BLaER1 treated with 17β-estradiol and CSF1 and Interleukin-3, amounts not matched to agents 10 nM and 100 nM (cell line): ENCODE measurements around the gene ARSG.

ENCODE experiments used
- H3K27ac ChIP-seq, 11 experiments: shearing (Covaris generic); formaldehyde crosslinking; 2 replicates each; pipeline ENCODE4 v1.8.1; 2022
- H3K27me3 ChIP-seq, 11 experiments: shearing (Covaris generic); formaldehyde crosslinking; 2 replicates each; pipeline ENCODE4 v1.8.1; 2022
- H3K36me3 ChIP-seq, 11 experiments: shearing (Covaris generic); formaldehyde crosslinking; 2 replicates each; pipeline ENCODE4 v1.8.1; 2022
- H3K4me1 ChIP-seq, 10 experiments: shearing (Covaris generic); formaldehyde crosslinking; 2 replicates each; pipeline ENCODE4 v1.8.1; 2022
- H3K4me2 ChIP-seq, 11 experiments: shearing (Covaris generic); formaldehyde crosslinking; 2 replicates each; pipeline ENCODE4 v1.8.1; 2022
- H3K4me3 ChIP-seq, 10 experiments: shearing (Covaris generic); formaldehyde crosslinking; 2 replicates each; pipeline ENCODE4 v1.8.1; 2022
- H3K9ac ChIP-seq, 11 experiments: shearing (Covaris generic); formaldehyde crosslinking; 2 replicates each; pipeline ENCODE4 v1.8.1; 2022
- H3K9me3 ChIP-seq, 11 experiments: shearing (Covaris generic); formaldehyde crosslinking; replicated peaks in 1 of 11; 2 replicates each; pipeline ENCODE4 v1.8.1; 2022
- H4K20me1 ChIP-seq, 11 experiments: shearing (Covaris generic); formaldehyde crosslinking; 2 replicates each; pipeline ENCODE4 v1.8.1; 2022
- Cebpa-rat ChIP-seq, 11 experiments: shearing (Covaris generic); IDR thresholded peaks; 2 replicates each; pipeline ENCODE4 v1.8.1; 2022

Gene ARSG

DNA sequence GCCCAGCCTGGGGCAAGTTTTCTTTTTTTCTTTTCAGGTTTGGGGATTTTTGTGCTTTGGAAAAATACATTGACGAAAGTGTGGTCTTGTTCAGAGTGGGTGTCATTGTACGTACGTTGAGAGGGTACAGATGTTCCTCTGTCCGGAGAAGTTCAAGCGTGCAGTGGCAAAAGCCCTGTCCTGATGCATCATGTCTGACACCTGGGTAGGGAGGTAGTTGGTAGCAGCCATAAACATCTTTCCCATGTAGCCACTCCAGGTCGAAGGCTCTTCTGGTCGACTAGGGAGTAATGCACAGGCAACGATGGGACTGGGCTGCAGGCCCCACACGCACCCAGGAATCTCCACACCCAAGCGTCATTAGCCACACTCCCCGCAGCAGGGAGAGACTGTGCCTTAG, 138.6 kb downstream of the ARSG start:
- no peak overlapping the region for H3K4me2 ChIP-seq
- H3K27ac ChIP-seq: no peak overlapping the region
- H3K36me3 ChIP-seq: peaks cover 0 to 100% (median 43%) of the 10 kb centered on the region in 11 experiments; a peak in 15 of 22 replicates
- no peak overlapping the region for H3K9ac ChIP-seq
- no peaks in the 10 kb centered on the region for H3K27me3 ChIP-seq
- peaks cover 0 to 19% (median 15%) of the 10 kb centered on the region in 10 experiments; a peak in 14 of 20 replicates for H3K4me1 ChIP-seq
- H3K4me3 ChIP-seq: no peak overlapping the region
- 0 out of 22 replicates have a peak, but pooled peaks cover 0 to 4% (median 0%) of the 10 kb centered on the region in 11 experiments for H4K20me1 ChIP-seq
- TF ChIP-seq Cebpa-rat (IDR thresholded peaks at IDR 0.05): no peak
- no peaks in the 10 kb centered on the region for H3K9me3 ChIP-seq

DNA sequence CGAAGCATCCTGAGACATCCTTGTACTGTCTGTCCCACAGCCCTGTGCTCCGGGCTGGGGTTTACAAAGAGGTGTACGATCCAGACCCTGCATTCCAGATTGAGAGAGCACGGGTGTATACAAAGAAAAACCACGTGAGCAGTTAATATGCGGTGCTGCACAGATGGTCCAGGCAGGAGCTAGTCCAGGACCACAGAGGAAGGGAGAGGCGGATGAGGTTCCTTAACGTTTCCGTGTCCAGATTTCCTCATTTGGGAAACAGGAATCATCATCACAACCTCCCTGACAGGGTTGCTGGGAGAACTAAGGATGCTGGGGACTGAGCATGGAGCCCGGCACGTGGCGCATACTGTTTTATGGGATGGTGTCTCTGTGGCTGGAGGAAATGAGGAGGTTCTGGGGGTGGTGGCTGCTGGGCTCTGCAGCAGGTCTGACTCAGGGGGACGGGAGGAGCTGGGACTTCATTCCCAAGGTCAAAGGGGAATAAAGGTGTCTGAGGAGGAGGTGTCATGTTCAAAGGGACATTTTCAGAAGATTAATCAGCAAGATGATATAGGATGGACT, 139.8 kb downstream of the ARSG start:
- H3K27me3 ChIP-seq: no peaks in the 10 kb centered on the region
- H3K4me1 ChIP-seq: peaks cover 4 to 31% (median 26%) of the 10 kb centered on the region in 10 experiments; a peak in 19 of 20 replicates
- H3K4me3 ChIP-seq: no peak overlapping the region
- H3K9me3 ChIP-seq: no peaks in the 10 kb centered on the region
- no peak for TF ChIP-seq Cebpa-rat (IDR thresholded peaks at IDR 0.05)
- peaks cover 0 to 4% (median 0%) of the 10 kb centered on the region in 11 experiments; a peak in 1 of 22 replicates for H4K20me1 ChIP-seq
- H3K36me3 ChIP-seq: peaks cover 0 to 100% (median 43%) of the 10 kb centered on the region in 11 experiments; a peak in 15 of 22 replicates
- no peak overlapping the region for H3K9ac ChIP-seq
- H3K4me2 ChIP-seq: 0 out of 22 replicates have a peak overlapping the region, but pooled peaks of 1 of the 11 experiments have one; percentile 24
- peak overlapping the region in 1 of 11 experiments; percentile 35; a peak in 1 of 22 replicates for H3K27ac ChIP-seq

DNA sequence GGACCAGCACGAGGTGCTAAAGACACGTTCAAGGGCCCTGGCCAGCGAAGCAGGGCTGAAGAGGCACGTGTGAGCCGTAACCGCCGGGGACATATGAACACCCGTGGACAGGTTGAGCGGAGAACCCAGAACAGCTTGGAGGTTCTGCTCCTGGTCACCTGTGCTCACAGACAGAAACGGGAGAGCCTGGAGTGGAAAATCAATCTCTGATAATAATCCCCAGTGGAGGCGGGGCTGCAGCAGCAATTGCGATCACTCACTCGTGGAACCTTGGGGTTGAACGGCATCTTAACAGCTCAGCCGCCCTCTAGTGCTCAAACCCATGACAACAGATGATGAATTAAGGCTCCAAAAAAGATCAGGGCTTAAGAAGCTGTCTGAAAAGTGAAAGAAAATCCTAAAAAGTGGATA, 140.4 kb downstream of the ARSG start:
- H3K36me3 ChIP-seq: peaks cover 0 to 95% (median 43%) of the 10 kb centered on the region in 11 experiments; a peak in 15 of 22 replicates
- peaks cover 10 to 37% (median 32%) of the 10 kb centered on the region in 10 experiments for H3K4me1 ChIP-seq
- no peaks in the 10 kb centered on the region for H3K9me3 ChIP-seq
- peak overlapping the region in 2 of 11 experiments; percentile 7 to 42; a peak in 1 of 22 replicates for H3K9ac ChIP-seq
- H3K27ac ChIP-seq: peak overlapping the region in 2 of 11 experiments; percentile 16 to 35; a peak in 2 of 22 replicates
- H3K27me3 ChIP-seq: no peaks in the 10 kb centered on the region
- no peak overlapping the region for H3K4me3 ChIP-seq
- TF ChIP-seq Cebpa-rat (IDR thresholded peaks at IDR 0.05): no peak
- H4K20me1 ChIP-seq: peaks cover 0 to 4% (median 0%) of the 10 kb centered on the region in 11 experiments; a peak in 1 of 22 replicates
- H3K4me2 ChIP-seq: 0 out of 22 replicates have a peak overlapping the region, but pooled peaks of 3 of the 11 experiments have one; percentile 8 to 24 (median 20)

DNA sequence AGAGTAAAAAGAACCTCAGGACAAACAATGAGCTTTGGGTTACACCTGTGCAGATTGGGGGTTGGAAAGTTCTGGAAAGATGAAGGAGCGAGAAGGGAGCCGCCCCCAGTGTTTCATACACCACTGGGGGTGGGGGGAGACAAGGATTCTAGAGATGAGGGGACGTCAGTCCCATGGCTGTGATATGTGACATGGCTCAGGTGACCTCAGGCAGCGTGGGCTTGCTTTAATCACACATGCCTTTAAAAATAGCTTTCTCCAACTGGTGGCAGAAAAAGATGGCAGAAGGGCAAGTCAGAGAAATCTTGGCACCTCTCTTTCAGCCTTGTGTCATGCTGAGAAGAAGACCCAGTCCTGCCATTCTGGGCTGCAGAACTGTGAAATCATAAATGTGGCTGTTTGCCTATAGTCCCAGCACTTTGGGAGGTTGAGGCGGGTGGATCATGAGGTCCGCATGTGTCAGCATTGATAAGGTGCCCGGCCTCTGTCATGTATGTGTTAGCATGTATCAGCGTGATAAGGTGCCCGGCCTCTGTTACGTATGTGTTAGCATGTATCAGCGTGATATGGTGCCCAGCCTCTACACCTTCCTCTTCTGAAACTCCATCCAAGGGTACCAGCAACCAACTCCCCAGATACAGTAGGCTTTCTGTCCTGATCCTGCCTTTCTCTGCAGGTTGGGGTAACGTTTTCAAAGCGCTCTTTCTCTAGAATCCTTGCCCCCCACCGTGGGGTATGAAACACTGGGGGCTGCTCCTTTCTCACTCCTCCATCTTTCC, 141.0 kb downstream of the ARSG start:
- H3K9me3 ChIP-seq: no peaks in the 10 kb centered on the region
- peak overlapping the region in 2 of 11 experiments; percentile 16 to 35; a peak in 2 of 22 replicates for H3K27ac ChIP-seq
- H3K4me3 ChIP-seq: no peak overlapping the region
- H3K36me3 ChIP-seq: peaks cover 0 to 89% (median 43%) of the 10 kb centered on the region in 11 experiments; a peak in 14 of 22 replicates
- peaks cover 16 to 43% (median 38%) of the 10 kb centered on the region in 10 experiments for H3K4me1 ChIP-seq
- H3K27me3 ChIP-seq: no peaks in the 10 kb centered on the region
- H4K20me1 ChIP-seq: peaks cover 0 to 4% (median 0%) of the 10 kb centered on the region in 11 experiments; a peak in 1 of 22 replicates
- H3K4me2 ChIP-seq: peak overlapping the region in 2 of 11 experiments; percentile 8 to 20; a peak in 1 of 22 replicates
- TF ChIP-seq Cebpa-rat (IDR thresholded peaks at IDR 0.05): no peak
- H3K9ac ChIP-seq: peak overlapping the region in 2 of 11 experiments; percentile 7 to 42; a peak in 1 of 22 replicates

DNA sequence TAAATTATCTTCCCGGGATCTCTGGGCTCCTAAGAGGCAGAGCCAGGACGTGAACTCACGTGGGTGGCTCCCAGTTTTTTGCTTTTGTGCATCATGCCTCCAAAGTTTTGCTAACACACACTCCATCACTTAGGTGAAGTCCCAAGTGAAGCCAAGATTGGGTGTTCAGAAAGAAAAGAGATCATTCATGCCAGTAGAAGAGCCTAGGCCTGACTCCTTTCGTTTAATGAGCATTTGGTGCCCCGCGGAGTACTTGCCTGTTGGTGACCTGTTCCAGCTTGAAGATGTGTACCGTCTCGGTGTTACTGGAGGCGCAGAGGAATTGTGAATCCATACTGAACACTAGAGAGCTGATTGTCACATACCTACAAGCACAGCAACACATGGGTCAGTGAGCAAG, 141.9 kb downstream of the ARSG start:
- Histone ChIP-seq H4K20me1 (peaks cover 0 to 4% (median 0%) of the 10 kb centered on the region in 11 experiments; a peak in 1 of 22 replicates), H3K36me3 (peaks cover 0 to 80% (median 40%) of the 10 kb centered on the region in 11 experiments; a peak in 14 of 22 replicates), H3K4me3 (no peak overlapping the region), H3K27ac (peak overlapping the region in 1 of 11 experiments; percentile 8; a peak in 1 of 22 replicates), H3K27me3 (no peaks in the 10 kb centered on the region), H3K9ac (no peak overlapping the region), H3K9me3 (no peaks in the 10 kb centered on the region), H3K4me1 (peaks cover 25 to 52% (median 47%) of the 10 kb centered on the region in 10 experiments), H3K4me2 (no peak overlapping the region)
- no peak for TF ChIP-seq Cebpa-rat (IDR thresholded peaks at IDR 0.05)

DNA sequence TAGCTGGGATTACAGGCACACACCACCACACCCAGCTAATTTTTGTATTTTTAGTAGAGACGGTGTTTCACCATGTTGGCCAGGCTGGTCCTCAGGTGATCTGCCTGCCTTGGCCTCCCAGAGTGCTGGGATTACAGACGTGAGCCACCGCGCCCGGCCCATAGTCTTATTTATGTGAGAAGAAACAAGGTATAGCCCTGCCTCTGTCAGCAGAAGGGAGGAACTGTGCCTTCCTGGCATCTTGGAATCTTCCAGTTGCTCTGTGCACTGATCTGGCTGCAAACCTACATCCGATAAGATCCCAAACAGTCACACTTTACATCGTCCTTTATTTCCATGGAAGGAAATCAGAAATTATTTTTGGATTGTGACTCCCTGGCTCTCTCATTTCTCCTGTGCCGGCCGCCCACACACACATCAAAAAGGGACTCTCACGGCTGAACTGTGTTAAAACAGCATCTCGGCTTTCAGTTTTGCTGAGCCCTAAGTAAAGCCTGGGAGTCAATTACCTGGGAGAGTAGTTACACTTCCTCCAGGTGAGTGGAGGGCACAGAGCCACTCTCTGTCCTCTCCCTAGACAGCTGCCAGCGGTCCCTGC, 142.7 kb downstream of the ARSG start:
- H3K4me3 ChIP-seq: no peak overlapping the region
- H3K27ac ChIP-seq: peak overlapping the region in 2 of 11 experiments; percentile 11 to 47; a peak in 1 of 22 replicates
- peak overlapping the region in 4 of 11 experiments; percentile 4 to 36 (median 9); a peak in 4 of 22 replicates for H3K9ac ChIP-seq
- H3K9me3 ChIP-seq: no peaks in the 10 kb centered on the region
- H3K4me1 ChIP-seq: peaks cover 33 to 60% (median 55%) of the 10 kb centered on the region in 10 experiments
- TF ChIP-seq Cebpa-rat (IDR thresholded peaks at IDR 0.05): no peak
- peak overlapping the region in 8 of 11 experiments; percentile 3 to 50 (median 23); a peak in 9 of 22 replicates for H3K4me2 ChIP-seq
- H4K20me1 ChIP-seq: peaks cover 0 to 4% (median 0%) of the 10 kb centered on the region in 11 experiments; a peak in 1 of 22 replicates
- H3K27me3 ChIP-seq: no peaks in the 10 kb centered on the region
- H3K36me3 ChIP-seq: peaks cover 0 to 72% (median 32%) of the 10 kb centered on the region in 11 experiments; a peak in 13 of 22 replicates

DNA sequence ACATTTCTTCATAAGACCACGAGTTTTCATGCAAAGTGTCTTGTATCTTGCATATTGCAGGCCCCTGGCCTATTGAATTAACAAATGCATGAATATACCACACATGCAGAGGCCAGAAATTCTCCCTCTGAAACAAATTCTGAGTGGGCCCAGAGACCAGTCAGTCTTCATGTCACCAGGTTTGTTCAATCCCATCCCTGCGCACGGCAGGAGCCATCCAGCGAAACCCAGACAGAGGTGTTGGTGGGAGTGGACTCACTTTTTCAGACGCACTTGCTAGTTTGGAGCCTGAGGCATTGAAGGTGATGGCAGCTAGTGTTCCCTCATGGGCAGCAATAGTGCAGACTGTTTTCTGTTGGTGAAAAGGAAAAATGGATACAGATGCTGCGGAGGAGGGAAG, 144.1 kb downstream of the ARSG start:
- Histone ChIP-seq H3K4me3 (no peak overlapping the region), H3K36me3 (peaks cover 0 to 58% (median 26%) of the 10 kb centered on the region in 11 experiments; a peak in 12 of 22 replicates), H3K4me1 (peaks cover 46 to 74% (median 69%) of the 10 kb centered on the region in 10 experiments), H4K20me1 (peaks cover 0 to 4% (median 0%) of the 10 kb centered on the region in 11 experiments; a peak in 1 of 22 replicates), H3K27ac (peak overlapping the region in 2 of 11 experiments; percentile 86 to 88; a peak in 3 of 22 replicates), H3K9ac (no peak overlapping the region), H3K4me2 (peak overlapping the region in 6 of 11 experiments; percentile 76 to 90 (median 86); a peak in 9 of 22 replicates), H3K9me3 (no peaks in the 10 kb centered on the region), H3K27me3 (no peaks in the 10 kb centered on the region)
- TF ChIP-seq Cebpa-rat (IDR thresholded peaks at IDR 0.05): no peak
